ENCODE data around the gene MCF2. TPM values are rescaled to one million over a fixed set of nuclear protein-coding genes. Genes with fewer than 3 reads are reported as not detected.

The MCF2 gene, protein sequence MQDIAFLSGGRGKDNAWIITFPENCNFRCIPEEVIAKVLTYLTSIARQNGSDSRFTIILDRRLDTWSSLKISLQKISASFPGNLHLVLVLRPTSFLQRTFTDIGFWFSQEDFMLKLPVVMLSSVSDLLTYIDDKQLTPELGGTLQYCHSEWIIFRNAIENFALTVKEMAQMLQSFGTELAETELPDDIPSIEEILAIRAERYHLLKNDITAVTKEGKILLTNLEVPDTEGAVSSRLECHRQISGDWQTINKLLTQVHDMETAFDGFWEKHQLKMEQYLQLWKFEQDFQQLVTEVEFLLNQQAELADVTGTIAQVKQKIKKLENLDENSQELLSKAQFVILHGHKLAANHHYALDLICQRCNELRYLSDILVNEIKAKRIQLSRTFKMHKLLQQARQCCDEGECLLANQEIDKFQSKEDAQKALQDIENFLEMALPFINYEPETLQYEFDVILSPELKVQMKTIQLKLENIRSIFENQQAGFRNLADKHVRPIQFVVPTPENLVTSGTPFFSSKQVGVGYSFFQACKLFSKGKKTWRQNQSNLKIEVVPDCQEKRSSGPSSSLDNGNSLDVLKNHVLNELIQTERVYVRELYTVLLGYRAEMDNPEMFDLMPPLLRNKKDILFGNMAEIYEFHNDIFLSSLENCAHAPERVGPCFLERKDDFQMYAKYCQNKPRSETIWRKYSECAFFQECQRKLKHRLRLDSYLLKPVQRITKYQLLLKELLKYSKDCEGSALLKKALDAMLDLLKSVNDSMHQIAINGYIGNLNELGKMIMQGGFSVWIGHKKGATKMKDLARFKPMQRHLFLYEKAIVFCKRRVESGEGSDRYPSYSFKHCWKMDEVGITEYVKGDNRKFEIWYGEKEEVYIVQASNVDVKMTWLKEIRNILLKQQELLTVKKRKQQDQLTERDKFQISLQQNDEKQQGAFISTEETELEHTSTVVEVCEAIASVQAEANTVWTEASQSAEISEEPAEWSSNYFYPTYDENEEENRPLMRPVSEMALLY
- under 1 TPM in 1 of 4 donors, not detected in 3; 0.23 TPM for total RNA-seq

DNA sequence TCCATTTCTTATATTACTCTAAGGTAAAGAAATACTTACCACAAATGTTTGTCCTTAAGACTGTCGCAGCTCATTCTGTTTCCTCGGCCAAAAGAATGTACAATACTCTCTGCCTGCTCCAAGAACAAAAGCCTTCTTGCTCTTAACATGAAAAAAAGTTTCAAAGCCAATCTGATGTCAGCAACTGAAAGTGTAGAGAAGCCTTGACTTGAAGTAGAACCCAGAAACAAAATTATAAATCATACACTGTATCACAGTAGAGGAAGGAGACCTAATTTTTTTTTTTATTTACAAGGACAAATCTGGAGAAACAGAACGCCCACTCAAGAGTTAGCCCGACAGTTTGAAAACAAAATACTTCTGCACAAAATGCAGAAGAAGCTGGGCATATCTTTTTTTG lies at the start of gene MCF2:
Gene MCF2, minus strand, starts transcription at position 101 of the 400 bp plus-strand sequence. CDS start 56,423 bp downstream, outside the sequence.
- H3K27me3 ChIP-seq: no peaks in the 10 kb centered on the region

DNA sequence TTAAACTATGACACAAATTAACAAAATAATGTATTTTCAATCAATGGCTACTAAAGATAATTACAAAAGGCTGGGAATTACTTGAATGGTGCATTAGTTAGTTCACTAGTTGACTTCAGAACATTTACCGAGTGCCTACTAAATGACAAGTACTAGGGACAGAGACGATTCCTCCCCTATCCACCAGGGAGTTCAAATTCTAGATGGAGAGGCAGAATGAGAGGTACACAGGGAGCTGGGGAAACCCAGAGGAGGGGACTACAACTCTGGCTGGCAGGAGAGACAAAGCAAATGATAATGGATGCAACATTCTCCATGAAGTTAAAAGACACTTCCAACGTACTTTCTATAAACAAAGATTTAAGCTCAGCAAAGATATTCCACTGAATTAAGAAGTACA lies 43.1 kb upstream of the MCF2 start:
- no peaks in the 10 kb centered on the region for H3K9me3 ChIP-seq
- TF ChIP-seq EP300 (IDR thresholded peaks at IDR 0.05) (no peak), POLR2A (IDR thresholded peaks at IDR 0.05) (no peak), CTCF (IDR thresholded peaks at IDR 0.05) (no peak), POLR2AphosphoS5 (IDR thresholded peaks at IDR 0.05) (no peak)
- H3K27ac ChIP-seq: no peak overlapping the region
- no peaks in the 10 kb centered on the region for H3K36me3 ChIP-seq
- WGBS: 70% methylated on average over 3 of the region's 3 CpGs
- DNase-seq (ENCODE audit: low spot score in 2 of 2): no peak
- no peak overlapping the region for H3K4me3 ChIP-seq
- no peaks in the 10 kb centered on the region for H3K4me1 ChIP-seq
- H3K27me3 ChIP-seq: no peaks in the 10 kb centered on the region

More for the DNA sequence above, at the start of gene MCF2:
- Histone ChIP-seq H3K9me3 (no peaks in the 10 kb centered on the region), H3K27ac (no peak within 1 kb of the TSS), H3K36me3 (no peaks in the 10 kb centered on the region), H3K4me3 (no peak within 1 kb of the TSS), H3K4me1 (no peaks in the 10 kb centered on the region)
- 72% methylated on average over 4 of the region's 4 CpGs for WGBS
- TF ChIP-seq POLR2A (IDR thresholded peaks at IDR 0.05) (no peak), POLR2AphosphoS5 (IDR thresholded peaks at IDR 0.05) (no peak), EP300 (IDR thresholded peaks at IDR 0.05) (no peak), CTCF (IDR thresholded peaks at IDR 0.05) (no peak)
- no peak for DNase-seq (ENCODE audit: low spot score in 2 of 2)

GRCh38 chrX:139750390-139750789 lies 42.4 kb upstream of the MCF2 start:
- DNase-seq (ENCODE audit: low spot score in 2 of 2): no peak
- no peak overlapping the region for H3K27ac ChIP-seq
- no peak for TF ChIP-seq CTCF (IDR thresholded peaks at IDR 0.05)
- no peak for TF ChIP-seq POLR2AphosphoS5 (IDR thresholded peaks at IDR 0.05)
- no peak for TF ChIP-seq POLR2A (IDR thresholded peaks at IDR 0.05)
- no peak for TF ChIP-seq EP300 (IDR thresholded peaks at IDR 0.05)
- no peaks in the 10 kb centered on the region for H3K27me3 ChIP-seq
- H3K4me3 ChIP-seq: no peak overlapping the region
- no peaks in the 10 kb centered on the region for H3K4me1 ChIP-seq
- H3K9me3 ChIP-seq: no peaks in the 10 kb centered on the region
- no peaks in the 10 kb centered on the region for H3K36me3 ChIP-seq

DNA sequence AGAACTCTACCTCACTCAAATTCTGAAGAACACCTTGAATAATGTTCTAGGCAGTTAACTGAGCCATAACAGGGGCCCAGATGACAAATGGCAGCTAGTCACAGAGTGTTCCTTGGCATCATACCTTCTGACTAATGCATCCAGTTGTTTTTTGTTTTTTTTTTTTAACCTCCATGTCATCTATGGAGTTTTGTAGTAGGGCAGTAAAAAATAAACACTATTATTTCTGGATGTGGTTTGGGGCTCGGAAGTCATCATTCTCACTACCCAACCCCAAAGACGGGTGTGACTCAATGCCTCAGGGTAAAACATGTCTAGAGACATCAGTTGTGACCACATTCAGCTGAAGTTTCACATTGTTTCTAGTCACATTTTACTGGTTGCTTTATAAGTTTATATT lies 31.2 kb upstream of the MCF2 start:
- Histone ChIP-seq H3K4me1 (no peaks in the 10 kb centered on the region), H3K4me3 (no peak overlapping the region), H3K9me3 (no peaks in the 10 kb centered on the region), H3K36me3 (no peaks in the 10 kb centered on the region), H3K27ac (no peak overlapping the region), H3K27me3 (no peaks in the 10 kb centered on the region)
- no peak for TF ChIP-seq POLR2AphosphoS5 (IDR thresholded peaks at IDR 0.05)
- TF ChIP-seq CTCF (IDR thresholded peaks at IDR 0.05): no peak
- TF ChIP-seq POLR2A (IDR thresholded peaks at IDR 0.05): no peak
- no peak for TF ChIP-seq EP300 (IDR thresholded peaks at IDR 0.05)
- 51% methylated on average over 2 of the region's 2 CpGs for WGBS
- no peak for DNase-seq (ENCODE audit: low spot score in 2 of 2)

DNA sequence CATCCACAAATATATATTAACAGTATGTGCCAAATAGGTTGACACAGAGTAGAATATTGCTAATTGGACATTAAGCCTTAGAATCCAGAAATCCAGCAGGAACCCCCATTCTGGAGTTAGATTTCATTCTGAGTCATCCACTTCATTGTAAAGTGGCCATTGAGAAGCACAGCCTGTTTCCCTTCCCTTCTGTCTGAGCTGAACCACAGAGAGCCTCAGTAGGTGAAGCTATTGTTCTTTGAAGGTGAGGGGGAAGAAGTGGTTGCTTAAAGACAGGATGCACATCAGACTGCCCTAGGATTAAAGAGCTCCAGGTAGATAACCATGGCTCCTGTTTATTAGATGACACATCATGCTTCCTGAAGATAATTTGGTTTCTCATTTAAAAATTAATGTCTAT lies 30.6 kb upstream of the MCF2 start:
- Histone ChIP-seq H3K27ac (no peak overlapping the region), H3K36me3 (no peaks in the 10 kb centered on the region), H3K9me3 (no peaks in the 10 kb centered on the region), H3K27me3 (no peaks in the 10 kb centered on the region), H3K4me1 (no peaks in the 10 kb centered on the region), H3K4me3 (no peak overlapping the region)
- no peak for DNase-seq (ENCODE audit: low spot score in 2 of 2)
- no peak for TF ChIP-seq EP300 (IDR thresholded peaks at IDR 0.05)
- TF ChIP-seq CTCF (IDR thresholded peaks at IDR 0.05): no peak
- TF ChIP-seq POLR2AphosphoS5 (IDR thresholded peaks at IDR 0.05): no peak
- TF ChIP-seq POLR2A (IDR thresholded peaks at IDR 0.05): no peak
